GM13976 (cell line): Measurements from ENCODE around the gene UBAC2.
A peak's percentile ranks its signal among the peaks of the same experiment; 100 is the strongest.

ENCODE experiments used
- DNase-seq: peaks from one replicate; pipeline ENCODE4 v3.0.0; 2012; ENCODE audit warnings: low spot score
- in situ Hi-C: fragments of 300-500 bp; cut with MboI; formaldehyde crosslinking; loops from one replicate; pipeline ENCODE4 v1.12.0; 2022; ENCODE audit warnings: low sequenced_read_pairs, mixed read lengths, inconsistent platforms; ENCODE audit not compliant: unreplicated experiment
- TF ChIP-seq, protein P1 (sequence below): IDR thresholded peaks from 2 replicates; pipeline ENCODE4 v1.5.1; 2012; ENCODE audit warnings: borderline replicate concordance, mild to moderate bottlenecking; ENCODE audit not compliant: insufficient read depth; ENCODE audit errors: extremely low read depth, missing control alignments, control extremely low read depth

UBAC2 gene

DNA sequence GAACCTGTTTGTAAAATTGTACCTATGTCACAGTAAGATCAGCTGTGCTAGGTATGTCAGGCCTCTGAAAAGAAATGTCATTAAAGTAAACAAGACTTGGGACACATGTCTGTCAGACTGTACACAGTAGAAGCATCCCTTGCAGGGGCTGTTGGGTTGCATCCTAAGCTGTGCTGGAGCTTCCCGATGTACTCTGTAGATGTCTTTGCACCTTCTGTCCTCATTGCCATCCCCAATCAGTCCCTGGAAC is 155.3 kb downstream of the UBAC2 start:
- no peak for DNase-seq
- in situ Hi-C loops, result no loop called here
- TF ChIP-seq, protein P1, sequence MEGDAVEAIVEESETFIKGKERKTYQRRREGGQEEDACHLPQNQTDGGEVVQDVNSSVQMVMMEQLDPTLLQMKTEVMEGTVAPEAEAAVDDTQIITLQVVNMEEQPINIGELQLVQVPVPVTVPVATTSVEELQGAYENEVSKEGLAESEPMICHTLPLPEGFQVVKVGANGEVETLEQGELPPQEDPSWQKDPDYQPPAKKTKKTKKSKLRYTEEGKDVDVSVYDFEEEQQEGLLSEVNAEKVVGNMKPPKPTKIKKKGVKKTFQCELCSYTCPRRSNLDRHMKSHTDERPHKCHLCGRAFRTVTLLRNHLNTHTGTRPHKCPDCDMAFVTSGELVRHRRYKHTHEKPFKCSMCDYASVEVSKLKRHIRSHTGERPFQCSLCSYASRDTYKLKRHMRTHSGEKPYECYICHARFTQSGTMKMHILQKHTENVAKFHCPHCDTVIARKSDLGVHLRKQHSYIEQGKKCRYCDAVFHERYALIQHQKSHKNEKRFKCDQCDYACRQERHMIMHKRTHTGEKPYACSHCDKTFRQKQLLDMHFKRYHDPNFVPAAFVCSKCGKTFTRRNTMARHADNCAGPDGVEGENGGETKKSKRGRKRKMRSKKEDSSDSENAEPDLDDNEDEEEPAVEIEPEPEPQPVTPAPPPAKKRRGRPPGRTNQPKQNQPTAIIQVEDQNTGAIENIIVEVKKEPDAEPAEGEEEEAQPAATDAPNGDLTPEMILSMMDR, result no peak

DNA sequence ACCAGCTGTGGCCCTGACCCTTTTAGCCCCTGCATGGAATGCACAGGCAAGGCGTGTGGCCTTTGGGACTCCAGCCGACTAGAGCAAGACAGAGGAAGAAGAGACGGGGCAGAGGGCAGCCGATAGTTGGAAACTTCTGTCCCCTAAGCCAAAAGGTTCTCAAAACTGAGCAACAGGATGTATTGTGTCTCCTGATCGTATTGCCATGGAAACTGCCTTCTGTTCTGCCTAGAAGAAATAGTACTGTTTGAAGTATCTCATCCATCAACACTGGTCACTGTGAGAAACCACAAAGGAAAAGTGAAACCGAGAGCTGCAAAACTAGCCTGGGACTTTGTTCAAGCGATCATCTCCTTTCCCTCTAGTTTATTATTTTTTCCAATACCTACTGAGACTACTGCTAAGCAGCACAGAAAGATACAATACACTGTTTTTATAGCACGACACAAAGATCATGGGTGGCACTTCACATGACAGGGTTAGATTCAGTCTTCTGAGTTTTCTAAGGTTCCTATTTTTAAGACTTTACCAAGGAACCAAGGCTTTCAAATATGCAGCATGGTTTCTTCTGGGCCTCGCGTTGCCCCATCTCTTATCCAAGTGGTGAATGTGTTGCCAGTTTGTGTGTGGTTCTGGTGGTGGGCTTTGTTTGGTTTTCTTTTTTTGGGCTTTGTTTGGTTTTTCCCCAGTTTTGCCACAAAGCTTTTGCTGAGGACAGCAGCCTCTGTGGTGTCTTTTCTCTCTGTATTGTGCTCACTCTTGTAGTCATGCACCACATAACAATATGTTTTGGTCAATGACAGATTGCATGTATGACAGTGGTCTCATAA is 155.8 kb downstream of the UBAC2 start:
- in situ Hi-C loops, result no loop called here
- peak; percentile 79 for DNase-seq
- TF ChIP-seq, protein P1, result no peak

DNA sequence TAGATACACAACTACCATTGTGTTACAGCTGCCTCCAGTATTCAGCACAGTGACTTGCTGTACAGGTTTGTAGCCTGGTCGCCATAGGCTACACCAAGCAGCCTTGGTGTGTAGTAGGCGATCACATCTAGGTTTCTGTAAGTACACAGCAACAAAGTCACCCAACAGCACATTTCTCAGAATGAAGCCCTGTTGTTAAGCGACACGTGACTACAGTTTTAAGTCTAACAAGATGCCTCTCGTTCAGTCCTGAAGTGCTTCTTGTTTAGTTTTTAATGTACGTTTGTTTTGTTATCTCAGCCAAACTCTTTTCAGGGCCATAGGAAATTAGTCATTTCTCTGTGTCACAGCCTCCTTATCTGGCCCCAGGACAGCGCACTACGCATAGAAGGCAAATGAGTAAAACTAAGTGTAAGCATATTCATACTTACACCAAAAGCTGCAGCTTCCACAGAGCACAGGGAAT is 156.5 kb downstream of the UBAC2 start:
- TF ChIP-seq, protein P1, result no peak
- peak; percentile 56 for DNase-seq
- in situ Hi-C loops, result no loop called here

DNA sequence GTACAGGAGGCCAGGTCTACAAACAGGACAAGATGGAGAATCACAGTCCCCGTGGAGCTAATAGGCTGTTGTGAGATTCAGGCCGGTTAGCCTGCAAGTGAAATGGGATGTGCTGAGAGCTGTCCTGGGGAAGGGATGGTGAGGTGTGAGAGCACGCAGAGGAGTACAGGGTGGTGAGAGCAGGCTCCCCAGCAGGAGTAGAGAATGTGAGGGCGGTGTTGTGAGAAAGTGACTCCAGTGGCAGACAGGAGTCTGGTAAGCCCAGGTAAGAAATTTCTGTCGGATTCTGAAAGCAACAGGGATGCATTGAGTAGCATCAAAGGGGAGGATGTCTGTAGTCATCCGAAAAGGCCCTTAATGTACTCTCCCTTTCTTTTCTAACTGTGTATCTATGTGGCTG is 157.3 kb downstream of the UBAC2 start:
- no peak for DNase-seq
- TF ChIP-seq, protein P1, result no peak
- in situ Hi-C loops, result no loop called here

DNA sequence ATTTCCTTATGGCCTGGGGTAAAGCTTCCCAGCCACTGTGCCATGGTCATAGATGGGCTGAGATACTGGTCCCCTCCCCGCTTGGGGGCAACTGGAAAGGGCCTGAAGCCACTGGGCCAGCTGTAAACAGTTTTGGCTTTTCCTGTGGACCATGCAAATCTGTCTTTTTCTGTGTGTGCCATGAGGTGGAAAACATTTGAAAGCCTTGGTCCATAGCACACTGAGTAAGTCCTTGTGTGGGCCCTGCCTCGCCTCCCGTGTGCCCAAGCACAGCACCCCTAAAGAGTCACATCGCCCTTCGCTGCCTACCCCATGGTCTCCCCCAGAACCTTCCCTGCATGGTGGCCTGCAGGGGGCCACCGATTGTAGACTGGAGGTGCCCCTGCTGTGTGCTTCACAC is 158.9 kb downstream of the UBAC2 start:
- TF ChIP-seq, protein P1, result no peak
- no peak for DNase-seq
- in situ Hi-C loops, result no loop called here

DNA sequence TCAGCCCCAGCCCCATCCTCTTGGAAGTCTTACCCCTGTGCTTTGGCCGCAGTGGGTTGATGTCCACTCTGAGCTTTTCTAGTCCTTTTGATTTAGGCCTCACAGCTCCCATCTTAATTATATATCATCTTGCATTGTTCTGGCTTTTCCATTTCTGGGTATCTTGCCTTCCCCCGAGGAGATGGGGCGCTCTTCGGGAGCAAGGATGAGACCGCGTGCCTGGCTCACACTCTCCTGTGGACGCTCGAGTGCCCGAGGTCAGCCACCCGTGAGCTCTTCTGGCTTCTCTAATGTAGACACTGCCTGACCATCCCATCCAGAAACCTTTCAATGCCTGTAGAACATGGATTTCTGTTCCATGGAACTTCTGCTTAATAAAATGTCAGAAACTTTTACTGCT is 160.0 kb downstream of the UBAC2 start:
- in situ Hi-C loops, result no loop called here
- TF ChIP-seq, protein P1, result no peak
- DNase-seq, result no peak
